Lower lobe of right lung (tissue), 2 donors: ENCODE data around the gene RENBP. TPM values are rescaled to one million over a fixed set of nuclear protein-coding genes. Genes with fewer than 3 reads are reported as not detected.

Source experiments
- ATAC-seq, 2 donors: fragments of 200-7000 bp; cut with Tn5 transposase; one replicate each; pipeline ENCODE4 v1.9.1; 2020 to 2022; ENCODE audit warnings: mild to moderate bottlenecking in 2 of 2, moderate library complexity in 2 of 2
- DNase-seq: peaks from one replicate; pipeline ENCODE4 v3.0.0-alpha.2; 2020
- H3K27ac ChIP-seq: fragments of 200-600 bp; one replicate; pipeline ENCODE4 v1.8.0; 2022
- H3K27me3 ChIP-seq: fragments of 200-600 bp; one replicate; pipeline ENCODE4 v1.8.0; 2022; ENCODE audit warnings: low read depth
- H3K36me3 ChIP-seq: fragments of 200-600 bp; one replicate; pipeline ENCODE4 v1.8.0; 2022; ENCODE audit warnings: mild to moderate bottlenecking
- H3K4me1 ChIP-seq: fragments of 200-600 bp; one replicate; pipeline ENCODE4 v1.8.0; 2022
- H3K4me3 ChIP-seq: fragments of 200-600 bp; one replicate; pipeline ENCODE4 v1.8.0; 2022; ENCODE audit warnings: mild to moderate bottlenecking
- H3K9me3 ChIP-seq: fragments of 200-600 bp; one replicate; pipeline ENCODE4 v1.8.0; 2022
- intact Hi-C: fragments of 100-400 bp; cut with DNase I; formaldehyde crosslinking; loops from one replicate; pipeline ENCODE4 v1.11.0; 2022
- total RNA-seq: library from RNA; stranded (reverse); fragmentation: NEBNext Ultra II Directional; extraction: Animal tissue kit (Norgen Biotek cat#: 25700); gene quantifications from one replicate; pipeline ENCODE4 v1.2.1, GENCODE V29; 2021
- TF ChIP-seq, protein P1 (sequence below): fragments of 200-600 bp; IDR thresholded peaks from one replicate; pipeline ENCODE4 v1.8.0; 2022; ENCODE audit warnings: antibody characterized with exemption, mild to moderate bottlenecking
- donor health status: DM: no; HTN: yes; CAD: no; lungs with severe emphysema.

RENBP gene
- total RNA-seq, 1 donor from 2014 or later = 57.0 TPM

DNA sequence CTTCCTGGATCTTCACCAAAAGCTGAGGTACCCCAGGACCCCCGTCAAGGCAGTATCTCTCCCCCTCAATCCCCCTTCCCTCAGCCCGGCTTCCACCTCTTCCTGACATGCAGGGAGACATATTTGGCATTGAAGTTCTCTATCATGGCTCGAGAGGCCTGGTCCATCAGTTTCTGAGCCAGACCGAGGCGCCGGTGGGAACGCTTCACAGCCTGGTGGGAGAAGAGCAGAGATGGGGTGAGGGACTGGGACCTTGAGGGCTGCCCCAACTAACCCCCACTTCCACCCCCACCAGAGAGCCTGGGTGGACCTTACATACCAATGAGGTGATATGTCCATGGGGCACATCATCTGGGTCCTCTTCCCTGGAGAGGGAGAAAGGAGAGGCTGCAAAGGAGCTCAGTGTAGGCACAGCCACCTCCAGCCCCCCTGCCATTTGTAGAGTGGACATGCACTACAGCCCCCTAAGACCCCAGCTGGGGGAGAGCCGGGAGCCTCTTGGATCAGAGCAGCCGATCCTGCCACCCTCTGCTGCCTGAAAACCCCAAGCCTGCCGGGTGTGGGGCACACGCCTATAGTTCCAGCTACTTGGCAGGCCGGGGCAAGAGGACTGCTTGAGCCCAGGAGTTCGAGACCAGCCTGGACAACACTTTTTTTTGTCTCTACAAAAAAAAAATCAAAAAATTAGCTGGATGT, 12.1 kb downstream of the RENBP start:
- H3K4me1 ChIP-seq = peaks cover 22% of the 10 kb centered on the region

DNA sequence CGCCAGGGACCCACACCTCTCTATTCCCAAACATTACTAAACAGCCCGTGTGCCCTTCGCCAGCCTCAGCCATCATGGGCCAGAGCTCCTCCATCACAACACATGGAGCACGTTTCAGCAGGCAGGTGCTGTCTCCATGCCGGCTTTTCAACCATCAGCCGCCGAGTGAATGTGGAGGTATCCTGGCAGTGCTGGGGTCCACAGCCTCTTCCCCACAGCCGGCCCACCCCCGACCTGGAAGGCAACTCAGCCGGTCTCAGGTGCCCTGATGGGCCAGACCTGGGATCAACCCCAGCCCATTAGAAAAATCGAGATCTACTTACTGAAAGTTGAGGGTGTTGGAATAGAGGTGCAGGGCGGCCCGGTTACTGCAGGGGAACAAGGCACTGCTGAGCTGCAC, 12.7 kb downstream of the RENBP start:
- peaks cover 26% of the 10 kb centered on the region for H3K4me1 ChIP-seq
- ATAC-seq = no peak
- H3K9me3 ChIP-seq = no peaks in the 10 kb centered on the region
- intact Hi-C loops = no loop called here
- no peaks in the 10 kb centered on the region for H3K27me3 ChIP-seq
- H3K4me3 ChIP-seq = no peak overlapping the region
- TF ChIP-seq, protein P1, sequence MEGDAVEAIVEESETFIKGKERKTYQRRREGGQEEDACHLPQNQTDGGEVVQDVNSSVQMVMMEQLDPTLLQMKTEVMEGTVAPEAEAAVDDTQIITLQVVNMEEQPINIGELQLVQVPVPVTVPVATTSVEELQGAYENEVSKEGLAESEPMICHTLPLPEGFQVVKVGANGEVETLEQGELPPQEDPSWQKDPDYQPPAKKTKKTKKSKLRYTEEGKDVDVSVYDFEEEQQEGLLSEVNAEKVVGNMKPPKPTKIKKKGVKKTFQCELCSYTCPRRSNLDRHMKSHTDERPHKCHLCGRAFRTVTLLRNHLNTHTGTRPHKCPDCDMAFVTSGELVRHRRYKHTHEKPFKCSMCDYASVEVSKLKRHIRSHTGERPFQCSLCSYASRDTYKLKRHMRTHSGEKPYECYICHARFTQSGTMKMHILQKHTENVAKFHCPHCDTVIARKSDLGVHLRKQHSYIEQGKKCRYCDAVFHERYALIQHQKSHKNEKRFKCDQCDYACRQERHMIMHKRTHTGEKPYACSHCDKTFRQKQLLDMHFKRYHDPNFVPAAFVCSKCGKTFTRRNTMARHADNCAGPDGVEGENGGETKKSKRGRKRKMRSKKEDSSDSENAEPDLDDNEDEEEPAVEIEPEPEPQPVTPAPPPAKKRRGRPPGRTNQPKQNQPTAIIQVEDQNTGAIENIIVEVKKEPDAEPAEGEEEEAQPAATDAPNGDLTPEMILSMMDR = no peak
- no peak for DNase-seq
- no peak overlapping the region for H3K27ac ChIP-seq
- peaks cover 34% of the 10 kb centered on the region for H3K36me3 ChIP-seq

More for the DNA sequence above, 12.1 kb downstream of the RENBP start:
- Histone ChIP-seq H3K9me3 (no peaks in the 10 kb centered on the region), H3K4me3 (no peak overlapping the region), H3K27ac (no peak overlapping the region), H3K36me3 (peaks cover 34% of the 10 kb centered on the region), H3K27me3 (no peaks in the 10 kb centered on the region)
- TF ChIP-seq, protein P1 = no peak
- intact Hi-C loops = no loop called here
- DNase-seq (no peak), ATAC-seq (no peak)

DNA sequence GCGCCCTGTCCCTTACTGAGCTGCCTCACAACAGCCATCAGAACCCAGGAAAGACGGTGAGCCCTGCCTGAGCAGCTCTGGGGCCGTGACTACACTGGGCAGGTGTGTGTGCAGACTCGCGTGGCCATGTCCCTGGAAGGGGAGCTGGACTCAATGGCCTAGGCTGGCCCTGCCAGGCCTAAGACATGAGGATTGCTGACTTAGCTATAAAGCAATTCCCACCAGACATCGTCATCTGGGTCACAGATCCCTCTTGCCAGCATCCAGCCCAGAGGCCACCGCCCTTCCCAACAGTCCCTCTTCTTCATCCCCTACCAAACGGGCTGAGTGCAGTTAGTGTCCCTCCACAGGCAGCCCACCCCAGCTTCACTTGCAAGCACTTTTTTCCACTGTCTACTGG, 13.3 kb downstream of the RENBP start:
- H3K4me1 ChIP-seq = peaks cover 28% of the 10 kb centered on the region
- no peak for ATAC-seq
- H3K27ac ChIP-seq = no peak overlapping the region
- H3K27me3 ChIP-seq = no peaks in the 10 kb centered on the region
- H3K9me3 ChIP-seq = no peaks in the 10 kb centered on the region
- H3K4me3 ChIP-seq = no peak overlapping the region
- TF ChIP-seq, protein P1 = no peak
- intact Hi-C loops = no loop called here
- peaks cover 34% of the 10 kb centered on the region for H3K36me3 ChIP-seq
- no peak for DNase-seq

DNA sequence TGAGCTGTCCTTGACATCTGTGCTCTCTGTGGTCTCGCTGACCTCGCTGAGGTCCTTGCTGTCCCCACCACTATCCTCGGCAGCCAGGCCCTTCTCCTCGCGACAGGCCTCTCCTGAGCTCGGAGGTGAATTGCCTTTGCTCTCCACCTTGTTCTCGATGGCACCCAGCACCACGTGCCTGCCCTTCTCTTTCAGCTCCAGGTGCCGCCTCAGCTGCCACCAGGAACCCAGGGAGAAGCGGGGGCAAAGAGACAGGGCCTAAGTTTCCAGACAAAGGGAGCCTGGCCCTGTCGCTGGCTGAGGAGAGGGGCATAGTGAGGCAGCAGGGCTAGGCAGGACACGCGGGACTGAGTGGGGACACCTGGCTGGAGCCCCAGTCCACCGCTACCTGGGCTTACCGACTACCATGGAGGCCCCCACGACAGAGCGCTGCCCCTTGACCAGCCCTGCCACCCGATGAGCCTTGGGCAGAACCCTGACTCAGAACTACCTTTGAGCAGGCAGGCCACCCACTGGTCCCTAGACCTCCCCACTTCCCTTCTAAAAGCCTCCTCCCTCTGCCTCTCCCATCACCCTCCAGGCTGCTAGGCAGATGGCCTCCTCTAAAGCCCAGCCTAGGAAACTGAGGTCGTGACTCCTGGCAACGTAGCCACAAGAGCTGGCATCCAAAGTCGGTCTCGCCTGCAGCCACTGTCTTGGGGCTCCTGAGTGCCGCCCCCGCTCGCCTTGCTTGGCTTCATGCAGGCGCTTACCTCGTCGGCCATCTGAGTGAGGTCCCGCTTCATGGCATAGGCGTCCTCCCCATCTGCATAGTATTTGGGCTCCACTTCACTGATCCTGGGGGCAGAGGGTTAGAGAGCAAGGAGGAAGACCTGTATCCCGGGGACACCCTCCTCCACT, 14.2 kb downstream of the RENBP start:
- peaks cover 28% of the 10 kb centered on the region for H3K4me1 ChIP-seq
- H3K4me3 ChIP-seq = no peak overlapping the region
- ATAC-seq = no peak
- H3K27ac ChIP-seq = no peak overlapping the region
- H3K36me3 ChIP-seq = peaks cover 34% of the 10 kb centered on the region
- intact Hi-C loops = no loop called here
- DNase-seq = no peak
- H3K9me3 ChIP-seq = no peaks in the 10 kb centered on the region
- no peaks in the 10 kb centered on the region for H3K27me3 ChIP-seq
- TF ChIP-seq, protein P1 = no peak

DNA sequence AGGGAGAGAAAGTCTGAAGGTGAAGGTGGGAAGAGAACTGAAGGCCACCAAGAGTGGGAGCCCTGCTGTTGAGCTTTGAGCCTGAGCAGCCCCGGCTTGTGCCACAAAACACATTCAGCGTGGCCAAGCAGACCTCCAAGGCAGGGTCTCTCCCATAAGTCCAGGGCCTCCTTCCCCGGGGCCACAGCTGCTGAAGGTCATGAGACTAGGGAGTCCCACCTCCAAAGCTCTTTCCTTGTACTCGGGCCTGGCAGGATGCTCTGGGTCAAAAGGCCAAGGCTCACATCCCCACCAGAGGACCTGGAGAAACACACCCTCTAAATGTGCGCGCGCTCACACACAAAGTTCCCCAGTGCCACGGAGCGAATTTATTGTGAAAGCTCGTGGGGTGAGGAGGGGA, 14.9 kb downstream of the RENBP start:
- Histone ChIP-seq H3K36me3 (peaks cover 34% of the 10 kb centered on the region), H3K9me3 (no peaks in the 10 kb centered on the region), H3K4me3 (no peak overlapping the region), H3K4me1 (peaks cover 28% of the 10 kb centered on the region), H3K27ac (no peak overlapping the region), H3K27me3 (no peaks in the 10 kb centered on the region)
- no peak for ATAC-seq
- no peak for DNase-seq
- intact Hi-C loops = no loop called here
- TF ChIP-seq, protein P1 = no peak
